Effector memory CD8-positive, alpha-beta T cell (primary cell): ENCODE measurements around the gene FCRL2.
"Not testable (repeated sequence)": the region's sequence is repeated elsewhere in the genome, so short reads cannot be mapped to it uniquely, and the experiment has no call there.

Experiments used
- ATAC-seq: fragments of 150-1000 bp; cut with Tn5 transposase; replicated peaks from 2 replicates; pipeline ENCODE4 v1.10.0; 2021; ENCODE audit warnings: mild to moderate bottlenecking, moderate library complexity
- DNase-seq, 3 experiments: peaks; one replicate each; pipeline ENCODE4 v3.0.0; 2021
- H3K27ac Mint-ChIP-seq, 2 donors: one replicate each; pipeline ENCODE4 v1.8.0; 2022; ENCODE audit warnings: mild to moderate bottlenecking in 2 of 2, mixed read lengths in 2 of 2, moderate library complexity in 2 of 2
- H3K27me3 Mint-ChIP-seq, 2 donors: one replicate each; pipeline ENCODE4 v1.8.0; 2022; ENCODE audit warnings: mixed read lengths in 2 of 2
- H3K36me3 Mint-ChIP-seq: one replicate; pipeline ENCODE4 v1.8.0; 2022; ENCODE audit warnings: mild to moderate bottlenecking, moderate library complexity, mixed read lengths; ENCODE audit not compliant: insufficient read depth
- H3K4me1 Mint-ChIP-seq, 2 donors: one replicate each; pipeline ENCODE4 v1.8.0; 2022; ENCODE audit warnings: low read depth in 2 of 2, mixed read lengths in 2 of 2
- H3K4me3 Mint-ChIP-seq, 2 donors: one replicate each; pipeline ENCODE4 v1.8.0; 2022; ENCODE audit warnings: mild to moderate bottlenecking in 2 of 2, mixed read lengths in 2 of 2, moderate library complexity in 2 of 2
- H3K9me3 Mint-ChIP-seq, 2 donors: one replicate each; pipeline ENCODE4 v1.8.0; 2022; ENCODE audit warnings: mixed read lengths in 2 of 2

FCRL2 gene

GRCh38 chr1:157775101-157775870 is 1.6 kb downstream of the FCRL2 start:
- Mint-ChIP-seq H3K27ac (no peak overlapping the region), H3K4me3 (no peak overlapping the region), H3K36me3 (no peaks in the 10 kb centered on the region), H3K4me1 (peaks cover 11 to 12% of the 10 kb centered on the region in 2 donors), H3K9me3 (no peaks in the 10 kb centered on the region), H3K27me3 (no peaks in the 10 kb centered on the region)
- DNase-seq (no peak), ATAC-seq (no peak)

GRCh38 chr1:157774412-157774811 is 2.5 kb downstream of the FCRL2 start:
- Mint-ChIP-seq H3K4me3 (peak overlapping the region in 1 of 2 donors; percentile 2), H3K27me3 (no peaks in the 10 kb centered on the region), H3K36me3 (no peaks in the 10 kb centered on the region), H3K9me3 (no peaks in the 10 kb centered on the region), H3K27ac (peak overlapping the region in 1 of 2 donors; percentile 4), H3K4me1 (peaks cover 11 to 16% of the 10 kb centered on the region in 2 donors)
- DNase-seq (no peak), ATAC-seq (no peak)

GRCh38 chr1:157773493-157774350 is 3.2 kb downstream of the FCRL2 start:
- H3K9me3 Mint-ChIP-seq, result no peaks in the 10 kb centered on the region
- H3K4me1 Mint-ChIP-seq, result peaks cover 11 to 16% of the 10 kb centered on the region in 2 donors
- no peaks in the 10 kb centered on the region for H3K27me3 Mint-ChIP-seq
- DNase-seq, result peak in 2 of 3 experiments; percentile 11 to 27
- H3K4me3 Mint-ChIP-seq, result peak overlapping the region in 1 of 2 donors; percentile 2
- no peaks in the 10 kb centered on the region for H3K36me3 Mint-ChIP-seq
- peak overlapping the region in 1 of 2 donors; percentile 4 for H3K27ac Mint-ChIP-seq
- peak; percentile 68 for ATAC-seq

GRCh38 chr1:157771661-157772425 is 5.1 kb downstream of the FCRL2 start:
- H3K27me3 Mint-ChIP-seq, result no peaks in the 10 kb centered on the region
- no peaks in the 10 kb centered on the region for H3K36me3 Mint-ChIP-seq
- H3K9me3 Mint-ChIP-seq, result no peaks in the 10 kb centered on the region
- H3K4me1 Mint-ChIP-seq, result peaks cover 11 to 16% of the 10 kb centered on the region in 2 donors
- no peak for DNase-seq
- peak overlapping the region in 1 of 2 donors; percentile 46 for H3K27ac Mint-ChIP-seq
- no peak overlapping the region for H3K4me3 Mint-ChIP-seq
- no peak for ATAC-seq

GRCh38 chr1:157770442-157771043 is 6.4 kb downstream of the FCRL2 start:
- Mint-ChIP-seq H3K27me3 (no peaks in the 10 kb centered on the region), H3K4me3 (no peak overlapping the region), H3K4me1 (peaks cover 11 to 16% of the 10 kb centered on the region in 2 donors), H3K36me3 (no peaks in the 10 kb centered on the region), H3K27ac (peak overlapping the region in 1 of 2 donors; percentile 46), H3K9me3 (no peaks in the 10 kb centered on the region)
- DNase-seq, result no peak
- no peak for ATAC-seq

- Mint-ChIP-seq H3K4me1 (peaks cover 6 to 7% of the 10 kb centered on the region in 2 donors), H3K4me3 (no peak overlapping the region), H3K27ac (no peak overlapping the region), H3K27me3 (no peaks in the 10 kb centered on the region), H3K9me3 (no peaks in the 10 kb centered on the region), H3K36me3 (no peaks in the 10 kb centered on the region)
- ATAC-seq (no peak), DNase-seq (no peak)
Observed at GRCh38 chr1:157766792-157767191, 10.1 kb downstream of the FCRL2 start.

GRCh38 chr1:157758018-157758417 is 18.9 kb downstream of the FCRL2 start:
- Mint-ChIP-seq H3K27ac (no peak overlapping the region), H3K27me3 (no peaks in the 10 kb centered on the region), H3K4me3 (no peak overlapping the region), H3K9me3 (no peaks in the 10 kb centered on the region), H3K36me3 (no peaks in the 10 kb centered on the region), H3K4me1 (peaks cover 0 to 3% of the 10 kb centered on the region in 2 donors)
- ATAC-seq (no peak), DNase-seq (no peak)

GRCh38 chr1:157753611-157754010 is 23.3 kb downstream of the FCRL2 start:
- DNase-seq (no peak), ATAC-seq (no peak)
- no peaks in the 10 kb centered on the region for H3K9me3 Mint-ChIP-seq
- H3K36me3 Mint-ChIP-seq, result no peaks in the 10 kb centered on the region
- peaks cover 5 to 7% of the 10 kb centered on the region in 2 donors for H3K4me1 Mint-ChIP-seq
- H3K27me3 Mint-ChIP-seq, result peaks cover 0 to 11% of the 10 kb centered on the region in 2 donors
- H3K4me3 Mint-ChIP-seq, result no peak overlapping the region
- no peak overlapping the region for H3K27ac Mint-ChIP-seq

GRCh38 chr1:157751283-157751682 is 25.6 kb downstream of the FCRL2 start:
- no peak overlapping the region for H3K4me3 Mint-ChIP-seq
- H3K9me3 Mint-ChIP-seq, result no peaks in the 10 kb centered on the region
- peaks cover 9 to 28% of the 10 kb centered on the region in 2 donors for H3K4me1 Mint-ChIP-seq
- H3K36me3 Mint-ChIP-seq, result no peaks in the 10 kb centered on the region
- no peak for ATAC-seq
- no peak for DNase-seq
- H3K27ac Mint-ChIP-seq, result no peak overlapping the region
- peaks cover 0 to 11% of the 10 kb centered on the region in 2 donors for H3K27me3 Mint-ChIP-seq

GRCh38 chr1:157748262-157748817 is 28.6 kb downstream of the FCRL2 start:
- H3K4me1 Mint-ChIP-seq, result peaks cover 9 to 29% of the 10 kb centered on the region in 2 donors
- H3K27ac Mint-ChIP-seq, result peak overlapping the region; percentile 11 to 85
- DNase-seq (no peak), ATAC-seq (peak; percentile 54)
- H3K9me3 Mint-ChIP-seq, result no peaks in the 10 kb centered on the region
- no peak overlapping the region for H3K4me3 Mint-ChIP-seq
- H3K36me3 Mint-ChIP-seq, result no peaks in the 10 kb centered on the region
- H3K27me3 Mint-ChIP-seq, result peaks cover 0 to 11% of the 10 kb centered on the region in 2 donors

GRCh38 chr1:157739229-157739901 is 37.6 kb downstream of the FCRL2 start:
- DNase-seq, result no peak
- Mint-ChIP-seq H3K27ac (no peak overlapping the region), H3K4me1 (peaks cover 8 to 33% of the 10 kb centered on the region in 2 donors), H3K36me3 (no peaks in the 10 kb centered on the region), H3K9me3 (no peaks in the 10 kb centered on the region), H3K4me3 (no peak overlapping the region), H3K27me3 (no peaks in the 10 kb centered on the region)
- no peak for ATAC-seq

GRCh38 chr1:157735991-157736390 is 40.9 kb downstream of the FCRL2 start:
- peak overlapping the region in 1 of 2 donors; percentile 30 for H3K4me3 Mint-ChIP-seq
- ATAC-seq, DNase-seq, H3K27me3 Mint-ChIP-seq, H3K9me3 Mint-ChIP-seq, H3K36me3 Mint-ChIP-seq: not testable (repeated sequence)
- H3K4me1 Mint-ChIP-seq, result peaks cover 11 to 40% of the 10 kb centered on the region in 2 donors
- peak overlapping the region in 1 of 2 donors; percentile 33 for H3K27ac Mint-ChIP-seq
